Measurements from ENCODE around the gene NF2. TPM values are rescaled to one million over a fixed set of nuclear protein-coding genes. Genes with fewer than 3 reads are reported as not detected.

Gene NF2
- total RNA-seq, 2 experiments from 2014 or later = 40.4 to 44.2 TPM

GRCh38 chr22:29683536-29683935, 80.1 kb downstream of the NF2 start:
- POLR2A ChIA-PET = no interaction called here
- no peaks in the 10 kb centered on the region for H3K27me3 Mint-ChIP-seq
- no peak for DNase-seq
- intact Hi-C loops (cut with micrococcal nuclease) = no loop called here
- no peak overlapping the region for H3K4me3 Mint-ChIP-seq
- H3K27ac Mint-ChIP-seq = no peak overlapping the region
- peaks cover 33% of the 10 kb centered on the region for H3K36me3 Mint-ChIP-seq
- H3K9me3 Mint-ChIP-seq = no peaks in the 10 kb centered on the region
- CTCF ChIA-PET = interaction anchor here (0.7 to 1.5 kb wide), 2 partner anchors 47 to 50 kb away, joined by 3 read pairs; no protein-coding TSS in a partner anchor
- H3K4me1 Mint-ChIP-seq (ENCODE audit: low read depth) = no peaks in the 10 kb centered on the region

GRCh38 chr22:29684244-29684643, 80.8 kb downstream of the NF2 start:
- H3K36me3 Mint-ChIP-seq = peaks cover 33% of the 10 kb centered on the region
- ChIA-PET POLR2A (interaction anchor here (0.9 kb wide), 1 partner anchor 223 kb away, joined by 3 read pairs; no protein-coding TSS in a partner anchor), CTCF (interaction anchor here (1.5 kb wide), 1 partner anchor 47 kb away, joined by 3 read pairs; no protein-coding TSS in a partner anchor)
- no peak for DNase-seq
- H3K27me3 Mint-ChIP-seq = no peaks in the 10 kb centered on the region
- H3K9me3 Mint-ChIP-seq = no peaks in the 10 kb centered on the region
- intact Hi-C loops (cut with micrococcal nuclease) = no loop called here
- H3K4me1 Mint-ChIP-seq (ENCODE audit: low read depth) = no peaks in the 10 kb centered on the region
- no peak overlapping the region for H3K27ac Mint-ChIP-seq
- no peak overlapping the region for H3K4me3 Mint-ChIP-seq

- POLR2A ChIA-PET = no interaction called here
- CTCF ChIA-PET = interaction anchor here (0.6 to 2.2 kb wide), 15 partner anchors 8 to 399 kb away, joined by 3 to 25 read pairs (median 4); no protein-coding TSS in a partner anchor
- DNase-seq = no peak
- H3K27me3 Mint-ChIP-seq = no peaks in the 10 kb centered on the region
- H3K27ac Mint-ChIP-seq = no peak overlapping the region
- no peak overlapping the region for H3K4me3 Mint-ChIP-seq
- H3K9me3 Mint-ChIP-seq = no peaks in the 10 kb centered on the region
- H3K36me3 Mint-ChIP-seq = peaks cover 9% of the 10 kb centered on the region
- intact Hi-C loops (cut with micrococcal nuclease) = loop anchor here (2.0 kb wide), 1 partner anchor 399 kb away; no protein-coding TSS in a partner anchor
- no peaks in the 10 kb centered on the region for H3K4me1 Mint-ChIP-seq (ENCODE audit: low read depth)
These were observed 85.9 kb downstream of the NF2 start for GRCh38 chr22:29689206-29689879.

- Mint-ChIP-seq H3K27ac (no peak overlapping the region), H3K9me3 (no peaks in the 10 kb centered on the region), H3K4me1 (ENCODE audit: low read depth) (no peaks in the 10 kb centered on the region), H3K27me3 (no peaks in the 10 kb centered on the region), H3K36me3 (peaks cover 9% of the 10 kb centered on the region), H3K4me3 (no peak overlapping the region)
- DNase-seq = peak; percentile 60
- CTCF ChIA-PET = interaction anchor here (0.6 to 2.2 kb wide), 19 partner anchors 9 to 447 kb away, joined by 3 to 25 read pairs (median 3); no protein-coding TSS in a partner anchor
- intact Hi-C loops (cut with micrococcal nuclease) = loop anchor here (2.0 kb wide), 1 partner anchor 399 kb away; no protein-coding TSS in a partner anchor
- POLR2A ChIA-PET = interaction anchor here (0.6 kb wide), 1 partner anchor 50 kb away, joined by 3 read pairs; no protein-coding TSS in a partner anchor
These were observed 86.4 kb downstream of the NF2 start for GRCh38 chr22:29689880-29690213.

- no peak overlapping the region for H3K27ac Mint-ChIP-seq
- no peaks in the 10 kb centered on the region for H3K4me1 Mint-ChIP-seq (ENCODE audit: low read depth)
- ChIA-PET CTCF (interaction anchor here (0.6 to 2.2 kb wide), 17 partner anchors 9 to 446 kb away, joined by 3 to 25 read pairs (median 4); no protein-coding TSS in a partner anchor), POLR2A (interaction anchor here (0.6 kb wide), 1 partner anchor 51 kb away, joined by 3 read pairs; no protein-coding TSS in a partner anchor)
- H3K4me3 Mint-ChIP-seq = no peak overlapping the region
- no peaks in the 10 kb centered on the region for H3K9me3 Mint-ChIP-seq
- intact Hi-C loops (cut with micrococcal nuclease) = no loop called here
- no peak for DNase-seq
- H3K27me3 Mint-ChIP-seq = no peaks in the 10 kb centered on the region
- H3K36me3 Mint-ChIP-seq = peaks cover 10% of the 10 kb centered on the region
These were observed 87.0 kb downstream of the NF2 start for GRCh38 chr22:29690476-29690875.

- POLR2A ChIA-PET = no interaction called here
- CTCF ChIA-PET = interaction anchor here (1.0 to 1.3 kb wide), 2 partner anchors 20 to 313 kb away, joined by 4 to 5 read pairs; no protein-coding TSS in a partner anchor
- Mint-ChIP-seq H3K27me3 (no peaks in the 10 kb centered on the region), H3K4me1 (ENCODE audit: low read depth) (no peaks in the 10 kb centered on the region), H3K4me3 (no peak overlapping the region), H3K27ac (no peak overlapping the region), H3K36me3 (peaks cover 10% of the 10 kb centered on the region), H3K9me3 (no peaks in the 10 kb centered on the region)
- DNase-seq = no peak
- intact Hi-C loops (cut with micrococcal nuclease) = no loop called here
These were observed 88.3 kb downstream of the NF2 start for GRCh38 chr22:29691636-29692326.

- no peaks in the 10 kb centered on the region for H3K27me3 Mint-ChIP-seq
- POLR2A ChIA-PET = no interaction called here
- intact Hi-C loops (cut with micrococcal nuclease) = no loop called here
- DNase-seq = no peak
- no peaks in the 10 kb centered on the region for H3K4me1 Mint-ChIP-seq (ENCODE audit: low read depth)
- H3K27ac Mint-ChIP-seq = no peak overlapping the region
- CTCF ChIA-PET = no interaction called here
- no peak overlapping the region for H3K4me3 Mint-ChIP-seq
- H3K36me3 Mint-ChIP-seq = peaks cover 6% of the 10 kb centered on the region
- no peaks in the 10 kb centered on the region for H3K9me3 Mint-ChIP-seq
These were observed 88.9 kb downstream of the NF2 start for GRCh38 chr22:29692327-29692640.

- Mint-ChIP-seq H3K27me3 (no peaks in the 10 kb centered on the region), H3K4me1 (ENCODE audit: low read depth) (no peaks in the 10 kb centered on the region), H3K4me3 (no peak overlapping the region), H3K9me3 (no peaks in the 10 kb centered on the region), H3K27ac (no peak overlapping the region), H3K36me3 (peaks cover 6% of the 10 kb centered on the region)
- intact Hi-C loops (cut with micrococcal nuclease) = no loop called here
- POLR2A ChIA-PET = no interaction called here
- DNase-seq = no peak
- CTCF ChIA-PET = no interaction called here
These were observed 89.7 kb downstream of the NF2 start for GRCh38 chr22:29693161-29693560.

- ChIA-PET POLR2A (no interaction called here), CTCF (interaction anchor here (0.9 kb wide), 1 partner anchor 311 kb away, joined by 3 read pairs; no protein-coding TSS in a partner anchor)
- no peaks in the 10 kb centered on the region for H3K9me3 Mint-ChIP-seq
- H3K27me3 Mint-ChIP-seq = no peaks in the 10 kb centered on the region
- H3K27ac Mint-ChIP-seq = no peak overlapping the region
- H3K4me3 Mint-ChIP-seq = no peak overlapping the region
- DNase-seq = no peak
- intact Hi-C loops (cut with micrococcal nuclease) = no loop called here
- H3K36me3 Mint-ChIP-seq = peaks cover 6% of the 10 kb centered on the region
- no peaks in the 10 kb centered on the region for H3K4me1 Mint-ChIP-seq (ENCODE audit: low read depth)
These were observed 90.2 kb downstream of the NF2 start for GRCh38 chr22:29693671-29694070.

GRCh38 chr22:29695129-29695926, 91.9 kb downstream of the NF2 start:
- ChIA-PET CTCF (interaction anchor here (1.4 kb wide), 1 partner anchor 309 kb away, joined by 3 read pairs; no protein-coding TSS in a partner anchor), POLR2A (no interaction called here)
- Mint-ChIP-seq H3K27ac (no peak overlapping the region), H3K4me3 (no peak overlapping the region), H3K36me3 (peaks cover 6% of the 10 kb centered on the region), H3K9me3 (no peaks in the 10 kb centered on the region), H3K4me1 (ENCODE audit: low read depth) (no peaks in the 10 kb centered on the region), H3K27me3 (no peaks in the 10 kb centered on the region)
- no peak for DNase-seq
- intact Hi-C loops (cut with micrococcal nuclease) = no loop called here

GRCh38 chr22:29697853-29698598, 94.6 kb downstream of the NF2 start:
- POLR2A ChIA-PET = no interaction called here
- H3K4me3 Mint-ChIP-seq = no peak overlapping the region
- DNase-seq = no peak
- H3K4me1 Mint-ChIP-seq (ENCODE audit: low read depth) = peaks cover 9% of the 10 kb centered on the region
- H3K9me3 Mint-ChIP-seq = no peaks in the 10 kb centered on the region
- intact Hi-C loops (cut with micrococcal nuclease) = no loop called here
- no peak overlapping the region for H3K27ac Mint-ChIP-seq
- CTCF ChIA-PET = interaction anchor here (0.6 kb wide), 1 partner anchor 380 kb away, joined by 3 read pairs; no protein-coding TSS in a partner anchor
- H3K36me3 Mint-ChIP-seq = peaks cover 6% of the 10 kb centered on the region
- H3K27me3 Mint-ChIP-seq = peaks cover 2% of the 10 kb centered on the region
